ENCODE measurements around the gene AHI1. TPM values are rescaled to one million over a fixed set of nuclear protein-coding genes. Genes with fewer than 3 reads are reported as not detected.

Gene AHI1
- total and polyA plus RNA-seq, 2 donors (not counting 1 experiment from before 2014, with no cell fraction given) = 8.3 to 61.7 TPM

DNA sequence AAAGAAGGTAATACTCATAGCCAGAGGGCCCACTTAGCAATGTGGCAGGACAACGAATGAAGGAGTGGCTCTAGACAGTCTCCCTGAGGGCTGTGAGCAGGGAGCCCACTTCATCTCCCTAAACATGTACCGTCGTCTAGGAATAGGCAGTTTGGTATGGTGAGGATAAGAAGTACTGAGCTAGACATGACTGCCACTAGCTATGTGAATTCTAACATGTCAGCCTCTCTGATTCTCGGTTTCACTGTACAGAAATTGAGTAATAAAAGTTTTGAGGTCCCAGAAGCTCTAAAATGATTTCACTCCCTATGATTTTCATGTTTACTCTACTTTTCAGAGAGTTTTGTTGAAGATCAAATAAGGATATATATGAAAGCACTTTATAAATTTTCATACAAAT is 107.1 kb downstream of the AHI1 start:
- H3K9ac ChIP-seq (ENCODE audit: low read length) = no peak overlapping the region
- H3K27me3 ChIP-seq (replicated peaks in 1 of 4; ENCODE audit: control extremely low read depth in 1 of 4, control insufficient read depth in 3 of 4, insufficient read depth in 4 of 4, low read length in 3 of 4) = no peaks in the 10 kb centered on the region
- H3K9me3 Mint-ChIP-seq (ENCODE audit: insufficient read depth) = no peaks in the 10 kb centered on the region
- no peak overlapping the region for H3K4me3 Mint-ChIP-seq
- no peaks in the 10 kb centered on the region for H3K36me3 ChIP-seq (replicated peaks in 1 of 2; ENCODE audit: control extremely low read depth in 1 of 2, control insufficient read depth in 1 of 2, extremely low read depth in 1 of 2, insufficient read depth in 2 of 2, low read length in 1 of 2)
- POLR2A ChIA-PET = no interaction called here
- H3K27me3 Mint-ChIP-seq = no peaks in the 10 kb centered on the region
- no CpG with 5 or more reads among the region's 4 CpGs for WGBS (ENCODE audit: insufficient coverage)
- H3K9me3 ChIP-seq (ENCODE audit: control extremely low read depth in 1 of 3, control insufficient read depth in 2 of 3, insufficient read depth in 1 of 3, low read length in 2 of 3) = no peaks in the 10 kb centered on the region
- no peaks in the 10 kb centered on the region for H4K20me1 ChIP-seq (ENCODE audit: control insufficient read depth, insufficient read depth, low read length, poor library complexity, severe bottlenecking)
- no peaks in the 10 kb centered on the region for H3K79me2 ChIP-seq (ENCODE audit: control insufficient read depth, insufficient read depth, low read length)
- ATAC-seq (ENCODE audit: low read depth) (no peak), DNase-seq (no peak)
- no peak overlapping the region for H3K27ac Mint-ChIP-seq
- no peak for TF ChIP-seq EZH2 (IDR thresholded peaks at IDR 0.05; ENCODE audit: borderline replicate concordance, insufficient read depth, low read depth, low read length, poor library complexity, severe bottlenecking)
- TF ChIP-seq, protein P1, sequence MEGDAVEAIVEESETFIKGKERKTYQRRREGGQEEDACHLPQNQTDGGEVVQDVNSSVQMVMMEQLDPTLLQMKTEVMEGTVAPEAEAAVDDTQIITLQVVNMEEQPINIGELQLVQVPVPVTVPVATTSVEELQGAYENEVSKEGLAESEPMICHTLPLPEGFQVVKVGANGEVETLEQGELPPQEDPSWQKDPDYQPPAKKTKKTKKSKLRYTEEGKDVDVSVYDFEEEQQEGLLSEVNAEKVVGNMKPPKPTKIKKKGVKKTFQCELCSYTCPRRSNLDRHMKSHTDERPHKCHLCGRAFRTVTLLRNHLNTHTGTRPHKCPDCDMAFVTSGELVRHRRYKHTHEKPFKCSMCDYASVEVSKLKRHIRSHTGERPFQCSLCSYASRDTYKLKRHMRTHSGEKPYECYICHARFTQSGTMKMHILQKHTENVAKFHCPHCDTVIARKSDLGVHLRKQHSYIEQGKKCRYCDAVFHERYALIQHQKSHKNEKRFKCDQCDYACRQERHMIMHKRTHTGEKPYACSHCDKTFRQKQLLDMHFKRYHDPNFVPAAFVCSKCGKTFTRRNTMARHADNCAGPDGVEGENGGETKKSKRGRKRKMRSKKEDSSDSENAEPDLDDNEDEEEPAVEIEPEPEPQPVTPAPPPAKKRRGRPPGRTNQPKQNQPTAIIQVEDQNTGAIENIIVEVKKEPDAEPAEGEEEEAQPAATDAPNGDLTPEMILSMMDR (IDR thresholded peaks at IDR 0.05) = no peak
- CTCF ChIA-PET = no interaction called here
- H3K4me1 Mint-ChIP-seq = no peaks in the 10 kb centered on the region
- H3K4me3 ChIP-seq (ENCODE audit: control extremely low read depth in 1 of 5, extremely low read depth in 1 of 5, insufficient read depth in 1 of 5, low read depth in 2 of 5, low read length in 4 of 5) = no peak overlapping the region
- no peaks in the 10 kb centered on the region for H3K4me1 ChIP-seq (ENCODE audit: control insufficient read depth in 2 of 2, insufficient read depth in 2 of 2, low read length in 2 of 2)
- intact Hi-C loops (cut with micrococcal nuclease) = no loop called here
- no peak overlapping the region for H3K4me2 ChIP-seq (replicated peaks; ENCODE audit: low read depth, low read length, poor library complexity, severe bottlenecking)
- H2AFZ ChIP-seq (ENCODE audit: insufficient read depth, low read depth, low read length, poor library complexity, severe bottlenecking) = no peak overlapping the region
- H3K27ac ChIP-seq (ENCODE audit: low read length in 2 of 2) = no peak overlapping the region

GRCh38 chr6:135385299-135385698 is 112.2 kb downstream of the AHI1 start:
- CTCF ChIA-PET = no interaction called here
- Histone ChIP-seq H3K27me3 (replicated peaks in 1 of 4; ENCODE audit: control extremely low read depth in 1 of 4, control insufficient read depth in 3 of 4, insufficient read depth in 4 of 4, low read length in 3 of 4) (no peaks in the 10 kb centered on the region), H3K27ac (ENCODE audit: low read length in 2 of 2) (no peak overlapping the region), H3K4me3 (ENCODE audit: control extremely low read depth in 1 of 5, extremely low read depth in 1 of 5, insufficient read depth in 1 of 5, low read depth in 2 of 5, low read length in 4 of 5) (no peak overlapping the region), H3K4me2 (replicated peaks; ENCODE audit: low read depth, low read length, poor library complexity, severe bottlenecking) (no peak overlapping the region), H3K9me3 (ENCODE audit: control extremely low read depth in 1 of 3, control insufficient read depth in 2 of 3, insufficient read depth in 1 of 3, low read length in 2 of 3) (no peaks in the 10 kb centered on the region), H3K4me1 (ENCODE audit: control insufficient read depth in 2 of 2, insufficient read depth in 2 of 2, low read length in 2 of 2) (no peaks in the 10 kb centered on the region), H2AFZ (ENCODE audit: insufficient read depth, low read depth, low read length, poor library complexity, severe bottlenecking) (no peak overlapping the region), H3K79me2 (ENCODE audit: control insufficient read depth, insufficient read depth, low read length) (no peaks in the 10 kb centered on the region), H3K9ac (ENCODE audit: low read length) (no peak overlapping the region), H4K20me1 (ENCODE audit: control insufficient read depth, insufficient read depth, low read length, poor library complexity, severe bottlenecking) (no peaks in the 10 kb centered on the region), H3K36me3 (replicated peaks in 1 of 2; ENCODE audit: control extremely low read depth in 1 of 2, control insufficient read depth in 1 of 2, extremely low read depth in 1 of 2, insufficient read depth in 2 of 2, low read length in 1 of 2) (no peaks in the 10 kb centered on the region)
- TF ChIP-seq, protein P1 (IDR thresholded peaks at IDR 0.05) = no peak
- intact Hi-C loops (cut with micrococcal nuclease) = no loop called here
- no peaks in the 10 kb centered on the region for H3K27me3 Mint-ChIP-seq
- no peaks in the 10 kb centered on the region for H3K9me3 Mint-ChIP-seq (ENCODE audit: insufficient read depth)
- POLR2A ChIA-PET = no interaction called here
- ATAC-seq (ENCODE audit: low read depth) (no peak), DNase-seq (no peak)
- no peak overlapping the region for H3K27ac Mint-ChIP-seq
- 100% methylated on average over 2 of the region's 2 CpGs for WGBS (ENCODE audit: insufficient coverage)
- no peak overlapping the region for H3K4me3 Mint-ChIP-seq
- no peaks in the 10 kb centered on the region for H3K4me1 Mint-ChIP-seq

Measured in B cell (primary cell).